PC-3 (cell line): Measurements from ENCODE around the gene PAQR5. TPM values are rescaled to one million over a fixed set of nuclear protein-coding genes. Genes with fewer than 3 reads are reported as not detected.

ENCODE experiments used
- ATAC-seq: fragments of 200-7000 bp; cut with Tn5 transposase; 2 replicates; pipeline ENCODE4 v1.9.1; 2020; ENCODE audit warnings: mild to moderate bottlenecking, moderate library complexity
- BruUV-seq: library from RNA; stranded (reverse); fragments of 400-500 nt; replicated peaks from 2 replicates; lab custom pipeline; 2021; lab: Mats Ljungman, UMichigan
- CTCF ChIA-PET: fragments of 300-600 bp; sonication (Branson Sonifier 250); formaldehyde crosslinking; loops from one replicate; lab custom pipeline; 2022; ENCODE audit warnings: antibody characterized with exemption; lab: Charles Lee
- POLR2A ChIA-PET: fragments of 300-600 bp; sonication (Branson Sonifier 250); formaldehyde crosslinking; loops from one replicate; lab custom pipeline; 2022; ENCODE audit warnings: antibody characterized with exemption; ENCODE audit not compliant: unreplicated experiment; lab: Charles Lee
- DNase-seq: peaks from one replicate; pipeline ENCODE4 v3.0.0-alpha.2; 2015
- H2AFZ ChIP-seq: fragments of 300-600 bp; sonication (generic); 2 replicates; pipeline ENCODE4 v1.6.0; 2016; ENCODE audit warnings: antibody characterized with exemption, low read length
- H3F3A ChIP-seq: fragments of 300-600 bp; sonication (generic); one replicate; pipeline ENCODE4 v1.6.0; 2017; ENCODE audit warnings: antibody characterized with exemption, low read length, control low read depth, mild to moderate bottlenecking; ENCODE audit not compliant: unreplicated experiment
- H3K27ac ChIP-seq: fragments of 300-600 bp; sonication (generic); 2 replicates; pipeline ENCODE4 v1.5.1; 2016; ENCODE audit warnings: mild to moderate bottlenecking, low read length
- H3K27me3 ChIP-seq: fragments of 300-600 bp; sonication (generic); 2 replicates; pipeline ENCODE4 v1.6.1; 2016; ENCODE audit warnings: low read length, mixed read lengths
- H3K36me3 ChIP-seq: fragments of 300-600 bp; sonication (generic); 2 replicates; pipeline ENCODE4 v1.6.1; 2016; ENCODE audit warnings: low read depth, mixed run types, low read length, mixed read lengths
- H3K4me1 ChIP-seq: fragments of 300-600 bp; sonication (generic); 2 replicates; pipeline ENCODE4 v1.5.1; 2016; ENCODE audit warnings: low read length; ENCODE audit not compliant: insufficient read depth
- H3K4me2 ChIP-seq: fragments of 300-600 bp; sonication (generic); 2 replicates; pipeline ENCODE4 v1.6.0; 2016; ENCODE audit warnings: low read length
- H3K4me3 ChIP-seq: fragments of 300-600 bp; sonication (generic); 2 replicates; pipeline ENCODE4 v1.5.1; 2016; ENCODE audit warnings: mild to moderate bottlenecking, low read length, mixed read lengths
- H3K79me2 ChIP-seq: fragments of 300-600 bp; sonication (generic); 2 replicates; pipeline ENCODE4 v1.6.1; 2017; ENCODE audit warnings: low read length, mixed read lengths
- H3K9ac ChIP-seq: fragments of 300-600 bp; sonication (generic); 2 replicates; pipeline ENCODE4 v1.6.0; 2016; ENCODE audit warnings: mild to moderate bottlenecking, low read length
- H3K9me2 ChIP-seq: fragments of 300-600 bp; sonication (generic); replicated peaks from 2 replicates; pipeline ENCODE4 v1.6.1; 2016; ENCODE audit warnings: mixed run types, low read length, mixed read lengths
- H3K9me3 ChIP-seq: fragments of 300-600 bp; sonication (generic); 2 replicates; pipeline ENCODE4 v1.6.1; 2016; ENCODE audit warnings: low read length, mixed read lengths
- H4K20me1 ChIP-seq: fragments of 300-600 bp; sonication (generic); 2 replicates; pipeline ENCODE4 v1.6.1; 2016; ENCODE audit warnings: low read length, mixed read lengths
- CTCF ChIP-seq: fragments of 300-600 bp; sonication (generic); conservative IDR thresholded peaks from 2 replicates; pipeline ENCODE4 v1.5.1; 2017; ENCODE audit warnings: antibody characterized with exemption, low read depth, mild to moderate bottlenecking, low read length
- EZH2 ChIP-seq: fragments of 300-600 bp; sonication (generic); IDR thresholded peaks from one replicate; pipeline ENCODE4 v1.6.1; 2017; ENCODE audit warnings: antibody characterized with exemption, mild to moderate bottlenecking, low read length; ENCODE audit not compliant: unreplicated experiment
- EZH2phosphoT487 ChIP-seq: fragments of 300-600 bp; sonication (generic); IDR thresholded peaks from 2 replicates; pipeline ENCODE4 v1.6.1; 2018; ENCODE audit warnings: mild to moderate bottlenecking, antibody characterized with exemption, low read length, borderline replicate concordance
- intact Hi-C: fragments of 100-400 bp; cut with micrococcal nuclease; formaldehyde crosslinking; loops from 2 replicates; pipeline ENCODE4 v1.9.0; 2023
- total RNA-seq: library from RNA; depleted of rRNA; stranded (reverse); fragments of >200 nt; gene quantifications from 2 replicates; pipeline ENCODE4 v1.2.3, GENCODE V29; 2014

The PAQR5 gene
- total RNA-seq, 1 experiment from 2014 or later = 12.2 TPM

- Histone ChIP-seq H3K36me3 (no peaks in the 10 kb centered on the region), H3K4me2 (no peak overlapping the region), H3F3A (no peaks in the 10 kb centered on the region), H3K4me3 (no peak overlapping the region; the same call in 1 of the 2 replicates), H3K9me3 (no peaks in the 10 kb centered on the region), H3K27ac (no peak overlapping the region), H4K20me1 (no peaks in the 10 kb centered on the region), H3K79me2 (no peaks in the 10 kb centered on the region), H3K9me2 (no peaks in the 10 kb centered on the region), H3K4me1 (peaks cover 8% of the 10 kb centered on the region; the same call in 1 of the 2 replicates), H2AFZ (no peak overlapping the region; the same call in 1 of the 2 replicates), H3K27me3 (no peaks in the 10 kb centered on the region), H3K9ac (no peak overlapping the region)
- POLR2A ChIA-PET = no interaction called here
- ATAC-seq = no peak; the same call in 1 of the 2 replicates
- intact Hi-C loops = no loop called here
- no TSS peak for BruUV-seq
- TF ChIP-seq CTCF (no peak), EZH2phosphoT487 (no peak), EZH2 (no peak)
- no peak for DNase-seq
- CTCF ChIA-PET = no interaction called here
Measured at GRCh38 chr15:69297642-69298353, 914 bp upstream of the PAQR5 start.

DNA sequence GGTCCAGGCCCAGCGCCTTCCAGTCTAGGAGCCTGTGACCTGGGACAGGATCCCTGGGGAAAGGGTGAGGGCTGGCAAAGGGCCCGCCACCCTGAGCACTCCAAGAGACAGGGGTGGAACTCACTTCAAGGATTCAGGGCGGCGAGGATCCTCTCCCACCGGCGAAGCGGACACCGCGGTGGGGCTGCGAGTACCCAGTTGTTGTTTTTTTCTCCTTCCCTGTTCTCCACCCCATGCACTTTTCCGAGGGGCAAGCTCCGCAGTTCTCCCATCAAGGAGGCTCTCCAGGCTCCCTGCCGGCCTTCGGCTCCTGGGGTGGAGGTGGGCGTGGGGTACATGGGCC lies 387 bp upstream of the PAQR5 start:
- Histone ChIP-seq H4K20me1 (no peaks in the 10 kb centered on the region), H3K9me3 (no peaks in the 10 kb centered on the region), H3K4me1 (peaks cover 9% of the 10 kb centered on the region; the same call in 1 of the 2 replicates), H3K27me3 (no peaks in the 10 kb centered on the region), H2AFZ (peak overlapping the region; percentile 82), H3F3A (no peaks in the 10 kb centered on the region), H3K79me2 (no peaks in the 10 kb centered on the region), H3K4me3 (peak overlapping the region; percentile 78), H3K27ac (no peak overlapping the region), H3K36me3 (no peaks in the 10 kb centered on the region), H3K9me2 (no peaks in the 10 kb centered on the region), H3K4me2 (peak overlapping the region; percentile 93), H3K9ac (no peak overlapping the region; the same call in 1 of the 2 replicates)
- ATAC-seq (0 out of 2 replicates have a peak, but pooled peaks have one; percentile 8), DNase-seq (no peak)
- TF ChIP-seq CTCF (no peak), EZH2 (no peak), EZH2phosphoT487 (no peak)
- ChIA-PET POLR2A (no interaction called here), CTCF (no interaction called here)
- no TSS peak for BruUV-seq
- intact Hi-C loops = no loop called here

DNA sequence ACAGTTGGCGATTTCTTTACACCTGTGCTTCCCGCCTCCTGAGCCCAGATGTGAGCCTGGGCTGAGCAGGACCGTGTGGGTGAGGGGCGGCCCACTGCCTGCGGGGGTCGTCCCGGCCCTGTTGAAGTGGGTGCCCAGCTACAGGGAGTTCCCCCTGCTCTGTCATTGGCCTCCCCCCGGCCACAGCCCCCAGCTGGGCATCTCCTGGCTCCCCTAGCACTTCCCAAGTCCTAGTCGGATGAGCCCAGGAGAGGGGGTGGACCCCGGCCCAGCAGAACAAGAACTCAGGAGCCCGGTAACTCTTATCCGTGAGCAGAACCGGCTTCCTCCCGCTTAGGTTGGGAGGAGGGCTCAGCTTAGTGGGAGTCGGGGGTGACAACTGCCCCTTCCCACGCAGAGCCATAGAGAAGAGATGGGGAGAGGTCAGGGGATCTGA lies 757 bp downstream of the PAQR5 start:
- H3K27me3 ChIP-seq = no peaks in the 10 kb centered on the region
- no peaks in the 10 kb centered on the region for H4K20me1 ChIP-seq
- no peaks in the 10 kb centered on the region for H3K9me3 ChIP-seq
- H3K36me3 ChIP-seq = no peaks in the 10 kb centered on the region
- H3K4me1 ChIP-seq = peaks cover 20% of the 10 kb centered on the region
- DNase-seq (no peak), ATAC-seq (0 out of 2 replicates have a peak, but pooled peaks have one; percentile 5)
- no peaks in the 10 kb centered on the region for H3K9me2 ChIP-seq
- CTCF ChIA-PET = no interaction called here
- peak overlapping the region; percentile 93 for H3K4me2 ChIP-seq
- peak overlapping the region; percentile 82; the same call in 1 of the 2 replicates for H2AFZ ChIP-seq
- intact Hi-C loops = no loop called here
- peak overlapping the region; percentile 63 for H3K9ac ChIP-seq
- BruUV-seq = no TSS peak
- POLR2A ChIA-PET = no interaction called here
- no peaks in the 10 kb centered on the region for H3K79me2 ChIP-seq
- H3F3A ChIP-seq = no peaks in the 10 kb centered on the region
- peak overlapping the region; percentile 78 for H3K4me3 ChIP-seq
- TF ChIP-seq CTCF = no peak
- no peak for TF ChIP-seq EZH2phosphoT487
- TF ChIP-seq EZH2 = no peak
- H3K27ac ChIP-seq = no peak overlapping the region
